Stimulated activated CD4-positive, alpha-beta T cell treated with anti-CD3 and anti-CD28 coated beads, TNF-alpha, amount 100 ng/mL, for 4 hours (primary cell): Measurements from ENCODE around the gene CLEC9A.

Experiments used
- DNase-seq, 3 experiments: peaks; one replicate each; pipeline ENCODE4 v3.0.0-alpha.2; 2020; ENCODE audit warnings: low read depth in 3 of 3

Gene CLEC9A

DNA sequence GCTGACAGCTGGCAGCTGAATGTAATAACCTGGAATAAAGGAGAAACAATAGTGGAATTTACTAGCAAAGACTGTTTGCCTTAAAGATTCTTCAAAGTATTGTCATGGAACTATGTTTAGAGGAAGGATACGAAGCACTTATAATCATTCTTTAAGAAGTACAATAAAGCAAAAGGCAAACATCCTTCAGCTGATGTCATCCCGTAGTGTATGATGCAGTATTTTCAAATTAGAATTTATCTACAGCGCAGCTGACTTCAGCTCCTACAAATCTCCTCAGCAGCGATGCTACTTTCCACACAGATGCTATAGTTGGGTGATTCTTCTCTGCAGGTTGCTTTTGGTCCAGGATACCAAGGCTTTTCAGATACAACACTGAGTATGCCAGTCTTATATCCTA is 36.8 kb downstream of the CLEC9A start:
- no peak for DNase-seq

DNA sequence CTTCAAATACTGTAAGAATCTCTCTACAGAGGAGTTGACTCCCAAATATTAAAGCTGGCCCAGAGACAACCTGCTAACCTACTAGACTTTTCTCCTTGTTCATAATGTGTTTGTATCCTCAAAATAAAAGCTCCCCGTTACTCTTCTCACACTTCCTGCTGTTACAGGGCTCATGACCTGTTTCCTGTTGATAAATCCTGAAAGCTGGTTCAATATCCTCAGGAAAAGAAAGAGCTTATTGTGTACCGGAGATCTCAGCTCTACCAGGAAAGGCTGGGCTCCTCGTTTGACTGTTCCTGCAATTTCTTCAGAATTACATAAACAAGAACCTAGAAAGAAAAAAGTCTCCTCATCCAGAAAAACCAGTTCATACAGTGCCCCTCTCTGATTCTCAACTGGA is 37.5 kb downstream of the CLEC9A start:
- DNase-seq: no peak

DNA sequence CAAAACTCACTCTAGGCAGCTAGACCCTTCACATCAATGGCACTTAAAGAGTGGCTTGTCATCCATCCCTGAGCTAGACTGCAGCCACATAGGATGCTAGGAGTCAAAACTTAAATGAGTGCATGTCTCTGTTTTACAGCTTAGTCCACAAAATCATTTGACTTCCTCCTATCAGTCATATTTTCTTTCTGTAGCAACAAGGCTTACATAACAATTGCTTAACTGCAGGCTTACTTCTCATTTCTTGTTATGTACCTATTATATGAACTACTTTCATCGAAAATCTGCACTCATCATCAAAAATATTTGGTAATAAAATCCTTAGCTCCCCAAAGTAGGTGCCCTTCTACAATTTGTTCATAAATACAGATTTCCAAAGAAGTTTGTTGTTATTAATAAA is 38.2 kb downstream of the CLEC9A start:
- DNase-seq: no peak

DNA sequence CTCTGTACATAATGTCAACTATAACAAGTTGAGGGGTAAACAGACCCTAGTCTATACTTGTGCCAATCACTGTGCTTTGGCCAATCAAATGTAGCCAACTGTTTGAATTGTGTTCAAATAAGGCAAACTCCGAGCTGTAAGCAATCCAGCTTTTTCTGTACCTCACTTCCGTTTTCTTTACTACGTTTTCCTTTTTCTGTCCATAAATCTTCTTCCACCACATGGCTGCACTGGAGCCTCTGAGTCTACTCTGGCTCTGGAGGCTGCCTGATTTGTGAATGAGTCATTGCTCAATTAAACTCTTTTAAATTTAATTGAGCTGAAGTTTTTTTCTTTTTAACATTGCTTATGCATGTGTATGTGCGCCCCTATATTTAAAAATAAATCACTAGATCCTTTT is 38.6 kb downstream of the CLEC9A start:
- DNase-seq: no peak

DNA sequence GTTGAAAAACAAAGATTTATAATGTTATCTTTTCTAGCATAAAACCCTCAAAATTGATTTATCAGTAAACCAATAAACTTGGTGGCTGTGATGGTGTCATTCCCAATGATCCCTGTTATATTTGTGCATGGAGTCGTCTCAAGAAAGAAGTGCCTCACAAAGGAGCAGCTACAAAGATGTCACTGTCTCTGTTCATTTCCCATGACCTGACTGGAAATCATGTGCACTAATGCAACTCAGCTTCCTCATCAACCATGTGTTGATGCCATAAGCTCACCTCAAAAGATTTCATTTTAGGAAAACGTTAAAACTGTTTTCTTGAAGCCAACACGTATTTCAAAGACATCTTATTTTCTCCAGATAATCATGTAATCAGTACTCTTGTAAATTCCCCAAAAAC is 39.5 kb downstream of the CLEC9A start:
- DNase-seq: no peak

DNA sequence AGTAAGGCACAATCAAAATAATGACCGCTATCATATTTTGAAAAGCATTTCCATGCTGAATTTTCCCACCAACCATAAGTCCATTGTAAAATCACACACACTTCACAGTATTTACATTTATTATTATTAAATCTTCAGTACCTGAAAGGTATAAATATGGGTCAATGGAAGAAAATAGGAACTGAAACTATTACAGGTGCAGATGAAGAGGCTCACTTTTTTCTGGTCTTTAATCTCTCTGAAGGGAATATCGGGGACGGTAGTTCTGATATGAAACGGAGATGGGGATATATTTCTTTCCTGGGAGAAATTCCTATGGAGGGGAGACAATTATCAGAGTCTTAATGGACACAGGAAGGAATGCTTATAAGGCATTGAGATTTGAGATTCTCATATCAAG is 39.9 kb downstream of the CLEC9A start:
- DNase-seq: no peak

DNA sequence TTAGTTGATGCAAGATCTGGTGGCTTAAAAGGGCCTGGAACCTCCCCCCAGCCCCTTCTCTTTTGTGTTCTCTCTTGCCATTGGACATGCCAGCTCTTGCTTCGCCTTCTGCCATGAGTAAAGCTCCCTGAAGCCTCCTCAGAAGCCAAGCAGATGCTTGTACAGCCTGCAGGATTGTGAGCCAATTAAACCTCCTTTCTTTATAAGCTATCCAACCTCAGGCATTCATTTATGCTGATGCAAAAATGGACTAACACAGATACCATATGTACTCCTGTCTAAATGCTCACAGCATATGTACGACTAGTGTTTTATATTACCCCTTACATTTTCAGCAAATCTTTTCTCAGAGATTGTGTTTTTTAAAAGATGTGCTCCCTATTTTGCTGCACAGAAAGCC is 41.6 kb downstream of the CLEC9A start:
- DNase-seq: no peak

DNA sequence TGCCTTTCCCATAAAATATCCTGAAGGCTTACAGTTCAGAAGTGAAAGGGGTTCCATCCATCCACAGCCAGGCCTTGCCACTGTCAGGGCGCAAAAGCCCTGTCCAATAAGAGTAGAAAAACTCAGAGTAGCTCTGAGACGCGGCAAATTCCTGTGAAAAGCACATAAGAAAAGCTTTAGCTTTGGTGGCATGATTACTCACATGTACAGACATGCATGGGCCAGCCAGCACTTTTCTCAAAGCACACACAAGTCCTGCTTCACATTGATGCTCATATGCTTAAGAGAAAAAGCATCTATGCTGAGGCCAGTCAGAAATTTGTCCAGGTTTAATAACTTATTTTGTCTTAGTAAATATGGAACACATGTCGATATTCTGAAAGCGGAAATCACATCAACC is 42.8 kb downstream of the CLEC9A start:
- no peak for DNase-seq

DNA sequence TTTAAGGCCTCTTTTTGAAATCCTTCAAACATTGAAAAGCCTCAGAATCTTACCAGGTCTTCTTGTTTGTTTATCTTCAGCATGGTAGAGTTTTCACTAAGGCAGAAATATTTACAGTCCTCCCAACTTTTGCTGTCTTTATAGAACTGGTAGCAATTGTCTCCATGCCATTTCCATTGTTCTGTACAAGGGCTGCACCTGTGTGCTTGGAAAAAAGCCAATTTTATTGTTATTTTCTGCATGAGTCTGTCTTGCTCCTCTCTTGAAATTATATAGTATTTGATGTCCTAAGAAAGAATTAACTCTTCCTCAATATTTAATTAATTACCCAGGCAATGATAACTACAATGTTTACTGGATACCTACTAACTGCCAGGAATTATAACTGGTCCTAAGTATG is 45.0 kb downstream of the CLEC9A start:
- DNase-seq: no peak

DNA sequence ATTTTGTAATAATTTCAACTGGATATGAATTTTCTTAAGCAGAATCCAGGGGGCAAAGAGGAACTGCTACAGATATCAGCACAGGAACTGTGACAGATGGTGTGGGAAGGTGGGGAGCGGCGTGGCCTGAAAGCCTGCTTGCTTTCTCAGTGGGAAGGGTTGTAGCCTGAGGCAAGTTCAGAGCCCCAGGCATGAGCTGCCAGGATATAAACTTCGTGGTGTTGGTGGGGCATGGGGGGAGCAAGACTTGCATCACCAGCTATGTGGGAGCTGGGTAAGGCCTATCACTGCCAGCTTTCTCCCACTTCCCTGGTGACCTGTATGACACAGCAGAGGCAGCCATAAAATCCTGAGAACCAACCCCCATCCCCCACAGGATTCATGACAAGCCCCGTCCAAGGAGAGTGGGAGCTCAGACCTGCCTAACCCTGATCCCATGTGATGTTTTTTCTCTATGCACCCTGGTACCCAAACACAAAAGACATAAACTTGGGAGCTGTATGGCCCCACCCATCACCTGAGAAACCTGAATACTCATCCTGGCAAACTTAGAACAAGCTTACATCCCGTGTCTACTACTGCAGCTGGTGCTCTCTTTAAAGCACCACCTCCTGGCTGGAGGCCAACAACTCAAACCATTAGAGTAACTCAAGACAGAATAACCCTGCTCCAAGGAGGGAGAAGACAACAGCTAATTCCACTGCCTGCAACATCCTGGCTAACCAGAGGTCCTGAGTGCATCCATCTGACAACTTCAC is 51.8 kb downstream of the CLEC9A start:
- DNase-seq: no peak

DNA sequence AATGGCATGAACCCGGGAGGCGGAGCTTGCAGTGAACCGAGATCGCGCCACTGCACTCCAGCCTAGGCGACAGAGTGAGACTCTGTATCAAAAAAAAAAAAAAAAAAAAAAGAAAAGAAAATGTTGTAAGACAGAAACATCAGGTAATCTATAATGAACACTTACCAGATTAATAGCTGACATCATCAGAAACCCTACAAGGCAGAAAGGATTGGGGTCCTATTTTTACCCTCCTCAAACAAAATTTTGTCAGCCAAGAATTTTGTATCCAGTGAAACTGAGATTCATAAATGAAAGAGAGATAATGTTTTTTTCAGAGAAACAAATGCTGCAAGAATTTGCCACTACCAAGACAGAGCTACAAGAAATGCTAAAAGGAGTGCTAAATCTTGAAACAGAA is 54.3 kb downstream of the CLEC9A start:
- DNase-seq: no peak

DNA sequence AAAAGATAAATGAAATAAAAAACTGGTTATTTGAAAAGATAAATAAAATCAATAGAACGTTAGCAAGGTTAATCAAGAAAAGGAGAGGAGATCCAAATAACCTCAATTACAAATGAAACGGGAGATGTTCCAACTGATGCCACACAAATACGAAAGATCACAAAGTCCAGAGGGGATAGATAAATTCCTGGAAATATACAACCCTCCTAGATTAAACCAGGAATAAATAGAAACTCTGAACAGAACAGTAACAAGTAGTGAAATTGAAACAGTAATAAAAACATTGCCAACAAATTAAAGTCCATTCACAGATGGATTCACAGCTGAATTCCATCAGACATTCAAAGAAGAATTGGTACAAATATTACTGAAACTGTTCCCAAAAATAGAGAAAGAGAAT is 55.9 kb downstream of the CLEC9A start:
- DNase-seq: no peak

DNA sequence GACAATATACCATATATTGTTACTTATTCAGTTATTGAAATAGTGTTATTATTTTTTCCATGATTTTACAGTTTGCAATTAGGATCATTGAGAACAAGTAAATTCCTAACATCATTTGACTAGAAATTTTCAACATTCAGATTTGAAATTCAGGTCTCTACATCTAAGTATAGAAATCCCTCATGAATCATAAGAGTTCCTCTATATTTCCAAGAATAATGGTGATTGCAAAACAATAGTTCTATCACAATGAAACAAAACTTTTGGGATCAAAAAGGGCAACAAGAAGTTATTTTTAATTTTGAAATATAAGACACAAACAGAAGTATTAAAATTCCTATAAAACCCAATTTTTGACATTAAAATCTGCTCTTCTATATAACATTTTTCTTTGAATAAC is 57.5 kb downstream of the CLEC9A start:
- DNase-seq: no peak

DNA sequence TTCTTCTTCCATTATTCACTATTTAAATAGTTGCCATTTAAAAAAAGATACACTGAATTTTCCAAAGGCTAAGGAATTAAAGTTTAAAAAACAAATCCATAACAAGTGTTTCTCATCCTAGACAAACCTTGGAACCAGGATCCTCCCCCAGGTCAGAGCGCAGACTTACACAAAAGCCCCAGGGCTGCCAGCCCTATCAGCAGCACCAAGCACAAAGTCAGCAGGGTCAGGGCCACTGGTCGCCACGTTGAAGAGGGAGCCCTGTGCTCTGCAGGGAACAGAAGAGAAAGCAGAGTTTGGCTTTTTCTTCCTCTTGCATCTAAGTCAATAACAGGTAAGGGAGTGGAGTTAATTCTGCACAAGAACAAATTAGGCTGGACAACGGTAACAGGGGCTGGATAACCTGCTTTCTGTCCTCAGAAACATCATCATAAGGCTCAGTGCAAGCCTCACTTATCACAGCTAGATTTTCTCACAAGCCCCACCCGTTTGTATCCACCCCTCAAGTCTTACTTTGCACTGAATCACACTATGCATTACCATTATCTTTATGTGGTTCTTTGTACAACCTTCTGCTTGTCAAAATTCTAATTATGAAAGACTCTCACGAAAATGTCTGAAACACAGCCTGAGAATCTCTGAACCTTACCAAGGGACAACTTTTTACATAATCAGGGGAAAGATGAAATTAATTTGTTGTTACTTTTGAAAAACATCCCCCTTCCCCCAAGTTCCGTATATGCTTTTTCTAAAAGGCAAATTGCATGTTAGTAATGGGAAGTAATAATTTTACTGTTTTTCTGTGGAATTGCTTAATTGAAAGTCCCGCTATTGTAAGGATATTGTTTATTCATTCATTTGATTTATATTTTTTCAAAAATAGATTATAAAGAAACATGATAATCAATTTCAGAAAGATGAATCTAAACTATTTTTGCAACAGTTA is 58.7 kb downstream of the CLEC9A start:
- no peak for DNase-seq

DNA sequence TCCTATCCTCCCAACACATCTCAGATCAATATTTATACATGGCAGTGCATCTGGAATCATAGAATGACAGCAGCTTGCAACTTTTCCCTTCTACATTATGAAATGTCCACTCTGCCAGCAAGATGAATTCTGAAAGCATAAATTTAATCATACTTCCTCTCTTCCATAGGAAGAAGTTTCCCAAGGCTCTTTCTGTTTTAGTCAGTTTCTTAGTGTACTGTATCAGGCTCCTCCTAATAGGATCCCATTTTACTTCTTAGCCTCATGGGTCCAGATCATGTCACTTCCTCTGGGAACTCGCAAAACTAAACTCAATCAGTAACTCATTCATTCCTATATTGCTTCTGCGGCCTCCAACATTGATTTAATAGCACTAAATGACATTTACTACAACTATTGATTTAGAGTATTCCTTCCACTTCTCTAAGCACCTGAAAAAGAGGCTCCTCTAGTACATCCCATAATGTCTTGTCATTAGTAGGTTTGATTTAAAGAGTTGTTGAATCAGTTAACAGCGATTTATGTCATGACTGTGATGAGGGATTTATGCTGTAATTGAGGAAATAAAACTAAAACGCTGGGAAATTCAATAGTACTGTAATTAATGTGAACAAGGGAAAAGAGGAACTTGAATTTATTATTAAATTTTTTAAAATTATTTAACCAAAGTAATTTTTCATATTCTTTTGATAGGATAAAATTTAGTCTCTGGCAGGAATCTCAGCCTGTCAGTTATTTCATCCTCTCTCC is 64.3 kb downstream of the CLEC9A start:
- no peak for DNase-seq

DNA sequence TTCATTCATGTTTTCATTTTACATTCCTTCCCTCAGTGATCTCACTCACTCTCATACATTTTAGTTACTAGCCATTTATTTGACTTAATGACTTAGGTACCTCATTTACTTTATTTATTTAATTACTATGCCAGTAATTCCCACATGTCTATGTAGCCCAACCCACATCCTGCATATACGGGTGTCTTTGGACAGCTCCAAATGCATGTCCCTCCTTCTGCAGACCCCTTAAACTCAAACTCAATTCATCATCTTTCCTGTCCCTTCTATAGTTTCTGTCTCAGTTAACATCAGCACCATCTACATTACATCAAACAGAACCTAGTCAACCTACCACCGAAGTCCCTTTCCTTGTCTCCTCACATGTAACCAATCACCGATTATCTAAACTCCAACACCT is 65.5 kb downstream of the CLEC9A start:
- DNase-seq: no peak

DNA sequence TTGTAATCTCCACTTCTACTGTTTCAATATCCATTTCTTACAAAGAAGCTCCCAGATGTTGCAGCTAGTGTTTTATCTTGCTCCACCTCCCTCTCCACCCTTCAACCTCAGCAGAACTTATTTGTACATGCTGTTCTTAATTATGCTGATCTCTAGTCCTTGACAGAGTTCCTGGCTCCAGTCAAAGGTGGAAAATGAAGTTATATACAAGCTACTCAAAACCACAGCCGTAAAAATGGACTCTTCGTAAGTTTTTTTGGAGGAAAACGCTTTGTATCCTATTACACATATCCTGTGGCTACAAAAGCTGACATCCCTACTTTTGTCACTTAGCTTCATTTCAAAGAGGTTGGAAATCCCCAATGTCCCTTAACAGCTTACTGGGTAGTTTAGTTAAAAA is 67.0 kb downstream of the CLEC9A start:
- no peak for DNase-seq

DNA sequence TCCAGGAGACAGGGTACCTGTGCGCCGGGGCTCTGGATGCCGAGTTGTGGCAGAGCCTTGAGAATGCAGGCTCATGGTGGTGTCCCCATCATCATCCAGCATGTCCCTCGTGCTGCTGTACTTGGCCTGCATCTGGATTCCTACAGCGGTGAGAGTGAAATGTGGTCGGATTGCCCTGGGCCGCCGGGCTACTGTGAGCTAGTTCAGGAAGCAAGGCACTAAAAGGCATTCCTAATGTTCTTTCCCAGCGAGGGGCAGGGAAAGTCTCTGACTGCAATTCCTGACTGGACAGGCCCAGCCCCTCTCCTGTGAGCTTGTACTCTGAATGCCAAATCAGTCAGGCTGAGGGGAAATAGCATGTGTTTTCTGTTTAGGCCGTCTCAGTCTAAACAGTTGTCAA is 68.3 kb downstream of the CLEC9A start, which contains the start of gene CLEC1A:
Gene CLEC1A (minus strand): TSS at position 195 of the 400 bp plus-strand sequence. CDS start 63 bp downstream, at position 132.
- DNase-seq: no peak

DNA sequence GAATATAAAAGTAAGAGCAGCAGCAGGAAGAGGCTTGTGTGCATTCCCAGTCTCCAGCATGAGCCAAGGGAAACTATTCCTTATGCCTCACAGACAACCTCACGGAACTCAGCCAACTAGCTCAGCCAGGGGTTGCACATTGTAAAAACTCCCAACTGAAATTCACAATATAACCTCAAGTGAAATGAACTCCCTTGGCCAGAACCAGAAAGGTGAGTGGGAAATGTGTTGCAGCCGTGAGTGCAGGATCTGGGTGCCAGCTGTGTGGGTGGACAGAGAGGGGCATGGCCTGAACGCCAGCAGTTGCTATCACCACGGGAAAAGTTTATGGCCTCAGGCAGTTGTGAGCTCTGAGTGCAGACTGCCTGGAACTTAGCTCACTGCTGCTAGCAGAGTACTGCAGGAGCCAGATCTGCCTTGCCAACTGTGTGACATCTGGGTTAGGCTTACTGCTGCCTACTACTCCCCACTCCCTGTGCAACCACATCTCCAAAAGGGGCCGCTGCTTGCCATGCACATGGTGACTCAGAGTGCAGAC is 70.6 kb downstream of the CLEC9A start:
- no peak for DNase-seq

DNA sequence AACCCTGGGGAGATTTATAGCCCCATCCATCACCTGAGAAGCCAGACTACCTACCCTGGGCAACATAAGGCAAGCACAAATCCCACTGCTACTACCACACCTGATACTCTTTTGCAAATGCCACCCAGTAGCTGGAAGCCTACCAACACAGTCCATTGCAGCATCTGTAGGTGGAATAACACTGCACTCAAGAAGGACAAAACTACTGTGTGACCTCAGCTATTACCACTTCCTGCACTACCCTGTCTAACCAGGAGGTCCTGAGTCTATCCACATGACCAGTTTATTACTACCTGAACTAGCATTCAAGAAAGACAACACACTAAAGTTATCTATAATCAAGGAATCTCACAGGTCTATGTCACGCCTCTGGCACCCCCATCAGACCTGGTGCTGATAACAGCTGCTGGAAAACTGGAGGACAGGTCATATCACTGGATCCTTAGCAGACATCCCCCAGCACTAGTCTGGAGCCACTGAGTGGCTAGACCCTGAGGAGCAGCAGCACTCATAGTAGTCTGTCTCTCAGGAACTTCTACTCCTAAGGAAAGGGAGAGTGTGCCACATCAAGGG is 71.3 kb downstream of the CLEC9A start:
- no peak for DNase-seq

DNA sequence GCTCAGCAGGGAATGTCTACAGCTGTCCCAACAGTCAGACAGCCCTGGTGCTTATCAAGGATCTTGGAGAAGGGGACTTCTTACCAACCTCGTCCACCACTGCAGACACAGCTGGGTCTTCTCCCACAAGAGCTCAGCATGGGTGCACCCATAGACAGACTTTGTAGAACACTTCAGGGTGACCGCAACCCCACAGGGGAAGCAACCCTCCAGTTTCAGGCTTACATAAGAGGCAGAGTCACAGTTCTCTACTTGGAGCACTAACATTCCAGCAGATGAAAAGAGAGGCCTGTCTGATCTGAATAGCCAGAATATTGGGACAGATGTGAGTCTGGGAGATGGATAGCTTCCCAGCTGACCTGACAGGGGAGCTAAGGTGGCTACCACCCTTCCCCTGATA is 71.8 kb downstream of the CLEC9A start:
- DNase-seq: no peak
